HG03354 (cell line): ENCODE measurements around the gene PPP1R17.

ENCODE experiments used
- ATAC-seq: cut with Tn5 transposase; IDR thresholded peaks from one replicate; pipeline ENCODE4 v1.9.1; 2021; ENCODE audit warnings: mild to moderate bottlenecking; ENCODE audit not compliant: unreplicated experiment, poor library complexity, severe bottlenecking

The PPP1R17 gene

DNA sequence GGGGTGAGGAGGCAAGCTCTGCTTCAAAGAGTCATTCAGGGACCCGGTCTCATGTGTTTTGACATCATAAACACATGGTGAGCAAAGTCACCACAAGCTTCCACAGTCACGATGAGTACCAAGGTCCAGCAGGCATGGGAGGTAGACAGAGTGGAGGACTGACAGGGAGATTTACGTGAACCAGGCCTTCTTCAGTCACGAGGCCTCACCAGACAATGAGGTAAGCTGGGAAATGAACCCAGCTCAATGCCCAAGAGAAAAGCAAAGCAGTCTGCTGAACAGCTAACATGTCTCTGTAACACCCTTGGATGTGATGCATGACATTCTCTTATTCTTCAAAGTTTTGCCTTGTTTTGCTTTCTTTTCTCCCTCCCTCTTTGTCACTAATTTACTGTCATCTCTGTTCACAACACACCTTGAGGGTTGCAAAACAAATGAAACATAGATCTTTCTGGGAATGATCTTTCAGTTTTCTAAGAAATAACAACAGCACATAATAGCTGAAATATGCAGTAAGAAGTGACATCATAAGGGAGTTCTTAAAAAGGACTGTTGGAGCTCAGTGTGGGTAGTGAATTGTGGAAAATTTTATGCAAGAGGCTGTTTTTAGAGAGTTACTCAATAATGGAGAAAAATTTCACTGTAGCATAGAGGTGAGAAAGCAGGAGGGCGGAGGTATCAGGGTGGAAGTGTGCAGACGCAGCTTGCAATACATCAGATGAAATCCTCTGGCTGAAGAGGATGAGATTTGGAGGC, 9.0 kb downstream of the PPP1R17 start:
- no peak for ATAC-seq

DNA sequence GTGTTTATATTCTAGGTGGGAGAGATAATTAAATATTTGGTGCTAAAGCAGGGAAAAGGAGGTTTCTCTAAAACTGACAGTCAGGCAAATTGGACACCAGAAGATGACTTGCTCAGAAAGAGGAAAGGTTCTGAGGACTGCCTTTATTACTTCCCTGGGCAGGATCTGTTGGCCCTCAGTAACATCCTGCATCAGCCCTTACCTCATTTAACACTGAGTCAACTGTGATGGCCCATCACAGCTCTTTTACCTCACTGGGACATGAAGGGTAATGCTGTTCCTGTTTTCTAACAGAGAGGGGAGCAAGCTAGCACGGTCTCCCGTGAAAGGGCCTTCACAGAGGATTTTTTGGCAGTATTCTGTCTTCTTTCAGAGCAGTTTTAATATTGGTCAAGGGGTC, 12.0 kb downstream of the PPP1R17 start:
- no peak for ATAC-seq

DNA sequence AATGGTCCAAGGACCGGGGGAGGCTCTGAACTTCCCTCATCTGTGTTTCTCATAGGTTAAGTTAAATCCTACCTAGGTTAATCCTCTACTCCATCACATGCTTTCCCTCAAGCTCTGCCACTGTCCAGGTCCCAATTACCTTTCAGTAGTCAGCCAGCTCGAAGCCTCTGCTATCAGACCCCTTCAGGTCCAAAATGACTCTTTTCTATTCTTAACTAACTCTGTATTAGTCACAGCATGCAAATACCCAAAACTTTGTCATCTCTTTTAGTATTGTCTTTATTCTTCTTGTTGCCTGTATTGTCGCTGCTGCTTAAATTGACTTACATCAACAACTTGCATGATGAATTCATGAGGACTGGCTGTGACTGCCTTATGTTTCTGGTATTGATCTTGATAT, 15.3 kb downstream of the PPP1R17 start:
- ATAC-seq = no peak

DNA sequence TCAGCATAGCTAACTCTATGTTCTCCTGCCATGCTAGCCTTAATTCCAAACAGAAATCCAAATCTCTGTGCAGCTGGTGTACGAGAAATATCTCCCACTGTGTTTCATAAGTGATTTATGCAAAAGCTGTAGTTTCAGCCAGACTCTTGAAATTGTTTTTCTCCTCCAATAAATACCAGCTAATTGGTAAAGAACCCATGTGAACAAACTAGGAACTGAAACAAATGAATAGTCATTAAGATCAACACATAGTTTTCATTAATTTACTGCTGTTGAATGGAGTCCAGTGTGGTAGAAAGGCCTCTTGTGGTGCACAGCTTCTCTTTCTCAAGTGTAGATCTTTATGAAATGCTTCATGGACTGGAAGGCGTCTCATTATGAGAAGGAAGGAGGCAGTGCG, 18.4 kb downstream of the PPP1R17 start:
- no peak for ATAC-seq

DNA sequence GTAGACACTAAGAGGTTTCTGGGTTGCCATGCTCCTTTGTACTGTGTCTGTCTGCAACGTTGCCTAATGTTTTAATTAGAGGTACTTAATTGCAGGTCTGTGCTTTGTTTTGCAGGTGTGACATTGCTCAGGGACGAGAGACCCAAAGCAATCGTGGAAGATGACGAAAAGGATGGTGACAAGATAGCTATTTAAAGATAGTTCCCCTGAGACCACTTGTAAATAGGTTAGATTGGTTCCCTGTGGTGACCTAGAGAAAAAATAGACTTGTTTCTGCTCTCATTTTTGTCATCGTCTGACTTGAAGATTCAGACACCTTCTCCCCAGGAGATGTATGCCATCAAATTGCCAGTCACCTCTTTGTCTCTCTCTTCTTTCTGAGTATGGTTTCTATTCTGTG, 20.1 kb downstream of the PPP1R17 start:
- no peak for ATAC-seq

DNA sequence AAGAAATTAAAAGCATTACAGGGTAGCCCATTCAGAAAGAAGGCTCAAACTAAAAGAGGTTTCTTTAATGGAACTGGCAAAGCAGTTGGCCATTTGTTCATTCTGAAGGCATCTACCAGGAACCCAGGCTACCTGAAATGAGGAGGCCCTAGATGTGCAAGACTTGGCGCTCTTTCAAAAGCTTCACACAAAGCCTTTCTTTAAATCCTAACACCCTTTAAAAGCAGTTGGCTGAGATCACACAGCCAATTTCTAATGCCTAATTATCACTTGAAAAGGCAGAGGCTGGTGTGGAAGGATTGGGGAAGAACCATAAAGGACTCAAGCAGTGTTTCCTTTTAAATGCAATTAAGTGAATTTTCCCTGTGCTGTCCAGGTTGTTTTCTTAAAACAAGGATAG, 23.2 kb downstream of the PPP1R17 start:
- no peak for ATAC-seq

DNA sequence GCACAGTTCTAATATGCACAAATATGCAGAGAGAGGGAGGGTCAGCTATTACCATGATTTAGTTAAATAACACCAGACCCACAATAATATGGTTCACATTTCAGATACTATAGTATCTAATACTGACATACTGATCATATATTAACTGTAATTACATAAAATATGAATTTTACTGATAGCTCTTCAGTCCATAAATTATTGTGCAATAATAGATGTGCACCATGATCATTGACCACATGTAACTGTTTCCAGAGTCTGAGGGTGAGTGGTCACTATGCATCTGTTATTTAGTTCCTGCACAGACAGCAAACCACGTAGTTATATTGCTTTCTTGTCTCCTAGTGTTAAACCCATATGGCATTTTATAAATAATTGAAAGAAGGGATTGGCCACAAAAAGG, 29.3 kb downstream of the PPP1R17 start:
- no peak for ATAC-seq

DNA sequence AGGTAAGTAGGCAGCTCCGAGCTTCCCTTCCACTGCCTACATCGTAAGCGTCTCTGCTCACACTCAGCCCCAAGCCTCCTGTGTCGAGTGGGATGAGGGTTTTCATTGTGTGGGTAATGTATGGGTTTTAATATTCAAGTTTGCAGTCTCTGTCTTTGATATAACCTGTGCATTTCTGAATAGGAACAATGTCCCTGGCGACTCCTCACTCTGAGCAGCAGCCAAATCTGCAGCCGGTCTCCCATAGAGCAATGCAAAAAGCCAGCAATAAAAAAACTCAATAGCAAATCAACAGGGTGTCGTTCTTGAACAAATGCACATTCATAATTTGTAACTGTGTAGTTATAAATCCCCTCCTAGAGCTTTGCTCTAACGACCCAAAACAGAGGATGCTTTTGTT, 33.4 kb downstream of the PPP1R17 start:
- no peak for ATAC-seq

DNA sequence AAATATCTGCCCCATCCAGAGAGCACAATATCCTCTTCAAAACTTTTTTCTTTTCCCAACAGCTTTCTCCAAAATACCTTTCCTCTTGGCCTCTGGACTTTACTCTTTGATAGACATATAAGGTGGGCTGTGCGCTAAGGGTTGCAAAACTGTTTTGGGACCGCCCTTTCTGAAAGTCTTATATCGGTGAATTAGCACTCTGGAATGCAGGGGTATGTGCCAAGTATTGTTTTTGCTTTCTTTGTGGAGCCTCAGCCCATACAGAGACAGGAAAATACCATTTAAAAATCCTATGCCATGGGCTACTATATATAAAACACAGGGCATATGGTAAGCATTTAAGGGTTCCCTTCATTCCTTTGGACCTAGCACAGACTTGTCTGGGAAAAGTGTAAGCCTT, 37.7 kb downstream of the PPP1R17 start:
- ATAC-seq = no peak

DNA sequence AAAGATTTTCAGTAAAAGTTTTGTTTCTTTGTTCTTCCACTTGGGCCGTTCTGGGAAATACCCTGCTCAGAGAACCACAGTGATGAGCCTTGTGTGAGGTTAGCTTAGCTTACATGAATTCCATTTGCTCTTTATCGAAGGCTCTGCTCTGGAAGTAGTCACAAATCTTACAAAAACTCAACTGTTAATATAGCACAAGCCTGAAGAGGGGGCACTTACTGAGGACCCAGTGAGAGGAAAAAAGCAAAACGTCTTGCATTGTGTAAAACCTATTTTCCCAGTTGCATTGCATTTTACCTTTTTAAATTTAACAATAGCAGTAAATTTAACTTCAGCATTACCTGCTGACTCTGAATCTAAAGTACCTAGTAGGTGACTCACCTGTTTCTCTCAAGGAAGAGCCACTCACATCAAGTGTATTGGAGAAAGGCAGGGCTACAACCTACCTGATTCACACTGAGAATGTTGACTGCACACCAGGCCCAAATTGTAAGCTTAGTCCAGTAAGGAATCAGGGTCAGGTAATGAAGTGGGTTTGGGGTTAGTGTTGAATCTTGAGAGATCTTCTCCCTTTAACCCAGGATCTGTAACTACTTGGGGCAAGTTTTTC, 42.3 kb downstream of the PPP1R17 start:
- ATAC-seq = no peak

DNA sequence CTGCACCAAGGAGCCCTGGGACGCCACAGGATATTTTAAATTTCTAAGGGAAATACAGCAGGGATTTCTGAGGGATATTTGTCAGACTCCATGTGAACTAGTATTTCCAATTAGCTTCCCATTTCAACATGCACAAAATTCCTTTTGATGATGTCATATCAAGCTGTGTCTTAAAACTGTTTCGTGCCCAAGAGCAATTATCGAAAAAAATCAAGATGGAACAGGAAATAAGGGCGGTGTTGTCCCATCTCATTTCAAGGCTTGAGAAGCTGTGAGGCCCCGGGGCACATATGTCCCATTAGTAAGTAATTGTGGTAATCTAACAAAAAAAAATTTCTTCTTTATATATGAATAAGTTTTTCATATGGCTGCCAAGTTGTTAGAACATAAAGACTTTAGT, 47.4 kb downstream of the PPP1R17 start:
- ATAC-seq = no peak

DNA sequence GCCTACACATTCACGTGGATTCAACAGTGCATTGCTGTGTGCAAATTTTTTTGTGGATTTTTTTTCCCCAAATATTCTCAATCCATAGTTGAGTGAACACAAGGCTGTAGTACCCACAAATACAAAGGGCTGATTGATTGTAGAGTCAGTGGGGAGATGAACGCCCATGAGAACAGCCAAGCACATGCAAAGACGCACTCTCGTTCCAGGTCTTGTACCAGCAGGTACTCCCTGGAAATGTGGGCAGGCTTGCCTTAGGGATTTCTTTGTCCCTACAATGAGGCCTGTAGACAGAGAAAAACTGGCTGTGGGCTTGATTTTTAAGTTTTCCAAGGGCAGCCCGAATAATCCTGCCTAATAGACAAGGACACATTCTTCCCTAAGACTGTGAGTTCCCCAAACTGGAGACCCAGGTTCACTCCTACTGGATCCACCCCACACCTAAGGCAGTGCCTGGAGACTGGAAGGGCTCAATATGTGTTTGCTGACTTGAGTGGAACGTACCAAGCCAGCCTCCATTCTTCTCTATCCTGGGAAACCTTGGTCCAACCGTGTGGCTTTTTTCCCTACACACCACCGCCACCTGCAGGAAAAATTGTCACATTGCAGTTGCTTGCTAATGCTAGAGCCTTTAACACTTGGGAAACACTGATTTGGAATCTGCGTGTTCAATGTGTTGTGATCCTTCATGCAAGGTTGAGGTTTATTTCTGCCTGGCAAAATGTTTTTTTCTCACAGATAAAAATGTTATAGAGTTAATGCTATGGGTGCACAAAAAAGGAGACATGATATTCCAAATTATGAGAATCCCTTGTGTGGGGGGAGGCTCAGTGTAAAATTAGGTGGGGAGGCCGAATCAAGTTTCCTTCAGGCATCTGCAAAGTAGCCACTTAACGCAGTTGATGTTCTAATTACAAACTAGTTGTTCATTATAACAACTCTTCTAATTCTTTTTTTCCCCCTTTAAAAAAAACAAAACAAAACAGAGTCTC, 49.3 kb downstream of the PPP1R17 start:
- peak; percentile 62 for ATAC-seq

DNA sequence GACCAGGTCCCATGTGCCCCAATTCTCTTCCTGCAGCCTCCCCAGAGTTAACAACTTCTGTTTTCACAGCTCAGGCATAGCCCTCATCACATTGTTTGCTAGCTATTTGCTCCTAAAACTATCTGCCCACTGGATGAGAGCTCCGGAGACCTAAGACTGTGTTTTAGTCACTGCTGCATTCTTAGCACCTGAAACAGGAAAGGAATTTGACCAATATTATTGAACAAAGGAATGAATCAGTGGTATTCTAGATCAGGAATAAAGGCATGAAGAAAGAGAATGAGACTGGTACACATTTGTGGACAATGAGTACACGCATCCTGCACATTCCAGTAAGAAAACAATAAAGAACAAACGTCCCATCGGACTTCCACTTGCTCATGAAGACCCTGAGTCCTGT, 54.8 kb downstream of the PPP1R17 start:
- no peak for ATAC-seq

DNA sequence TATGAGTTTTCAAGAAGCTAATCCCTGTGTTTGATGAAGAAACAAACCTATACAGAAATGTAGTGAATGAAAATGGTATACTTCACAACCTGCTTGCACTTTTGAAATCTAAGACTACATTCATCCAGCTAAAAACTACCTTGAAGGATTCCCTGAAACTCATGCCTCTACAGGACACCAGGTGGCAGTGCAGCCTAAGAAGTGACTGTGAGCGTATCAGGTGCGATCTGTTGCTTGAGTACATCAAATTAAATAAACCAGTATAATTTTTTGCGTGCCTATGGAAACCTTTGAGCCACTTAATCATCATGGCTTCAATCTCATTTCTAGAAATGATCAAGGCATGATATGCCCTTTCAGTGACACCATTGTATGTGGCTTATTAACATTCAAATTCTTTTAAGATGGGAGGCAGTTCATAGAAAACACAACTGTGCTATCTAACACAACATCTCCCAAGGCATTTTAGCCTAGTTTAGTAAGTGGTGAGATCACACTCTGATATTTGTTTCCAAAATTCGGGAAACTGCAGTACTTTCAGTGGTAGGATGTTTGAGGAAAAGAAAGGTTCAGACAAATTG, 57.4 kb downstream of the PPP1R17 start:
- peak; percentile 90 for ATAC-seq

DNA sequence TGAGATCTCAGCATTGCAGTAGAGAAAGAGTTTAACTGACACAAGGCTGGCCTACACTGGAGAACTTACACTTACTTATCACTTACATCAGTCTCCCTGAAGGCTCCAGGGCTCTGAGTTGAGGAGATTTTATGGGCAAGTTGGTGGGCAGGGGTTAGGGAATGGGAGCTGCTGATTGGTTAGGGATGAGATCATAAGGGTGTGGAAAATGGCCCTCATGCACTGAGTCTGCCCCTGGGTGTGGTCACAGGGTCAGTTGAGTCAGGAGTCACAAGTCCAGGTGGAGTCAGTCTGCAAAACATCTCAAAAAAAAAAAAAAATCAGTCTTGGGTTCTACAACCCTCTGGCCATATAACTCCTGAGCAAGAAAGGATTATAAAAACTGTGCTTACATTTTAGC, 60.5 kb downstream of the PPP1R17 start:
- no peak for ATAC-seq

DNA sequence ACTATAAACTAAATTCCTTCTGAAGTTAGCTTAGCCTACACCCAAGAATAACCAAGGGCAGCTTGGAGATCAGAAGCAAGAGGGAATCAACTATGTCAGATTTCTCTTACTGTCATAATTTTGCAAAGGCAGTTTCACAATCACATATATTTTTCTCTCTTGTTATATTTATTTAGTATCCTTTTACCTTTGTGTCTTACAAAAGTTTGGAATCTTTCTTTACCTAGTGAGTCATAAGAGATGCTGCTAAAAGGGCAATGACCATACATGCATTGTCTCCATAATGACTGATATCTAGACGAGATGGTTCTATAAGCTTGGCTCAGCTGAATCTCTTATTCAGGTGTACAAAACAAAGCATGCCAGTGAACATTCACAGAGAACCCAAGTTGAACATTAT, 61.1 kb downstream of the PPP1R17 start:
- no peak for ATAC-seq

DNA sequence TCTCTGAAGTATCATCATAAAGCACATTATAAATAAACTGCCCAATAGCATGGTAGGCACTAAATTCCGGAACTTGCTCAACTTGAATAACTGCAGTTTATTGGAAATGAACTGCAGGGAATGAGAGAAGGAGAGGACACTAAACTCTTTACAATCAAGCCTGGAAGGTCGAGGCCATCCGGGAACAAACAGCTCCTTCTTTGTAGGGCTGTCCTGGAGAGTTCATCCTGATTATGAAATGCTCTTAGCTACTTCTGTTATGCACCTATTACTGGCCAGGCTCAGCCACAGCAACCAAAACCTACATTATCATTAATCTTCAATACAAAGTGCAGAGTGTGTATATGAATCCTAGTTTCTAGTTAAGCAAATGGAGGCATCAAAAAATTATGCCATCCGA, 64.7 kb downstream of the PPP1R17 start:
- no peak for ATAC-seq
